HEK293 (cell line): ENCODE results near the gene SLC12A2.

ENCODE experiments used
- CTCF ChIA-PET: fragments of 350-600 bp; formaldehyde crosslinking; extraction: SDS; loops from one replicate; lab custom pipeline; 2021; ENCODE audit warnings: antibody characterized with exemption; lab: Yijun Ruan, JAX
- POLR2A ChIA-PET: fragments of 300-600 bp; formaldehyde crosslinking; extraction: SDS; loops from one replicate; lab custom pipeline; 2020; ENCODE audit warnings: antibody characterized with exemption, inconsistent platforms; lab: Yijun Ruan, JAX
- H3K27ac ChIP-seq: fragments of 200-500 bp; sonication (Bioruptor generic); 2 replicates; pipeline ENCODE4 v1.5.1; 2014; ENCODE audit warnings: low read depth, low read length, control low read depth, inconsistent platforms; ENCODE audit errors: extremely low read depth
- H3K36me3 ChIP-seq, 2 experiments: fragments of 200-500 bp in 1 of 2; sonication (Bioruptor generic) in 1 of 2; 1 replicate in 1 of 2; 2 replicates in 1 of 2; pipeline ENCODE4 v1.5.1; 2014 to 2017; ENCODE audit warnings: inconsistent platforms in 2 of 2, low read length in 2 of 2; ENCODE audit not compliant: control insufficient read depth in 2 of 2, insufficient read depth in 1 of 2
- H3K4me1 ChIP-seq: fragments of 200-500 bp; sonication (Bioruptor generic); 2 replicates; pipeline ENCODE4 v1.5.1; 2014; ENCODE audit warnings: mild to moderate bottlenecking, low read length, inconsistent platforms; ENCODE audit not compliant: control insufficient read depth, insufficient read depth
- H3K4me3 ChIP-seq: 2 replicates; pipeline ENCODE4 v1.5.1; 2011; ENCODE audit warnings: low read depth, mild to moderate bottlenecking, control low read depth, low read length, moderate library complexity
- H3K9me3 ChIP-seq: fragments of 200-500 bp; sonication (Bioruptor generic); 2 replicates; pipeline ENCODE4 v1.5.1; 2014; ENCODE audit warnings: low read depth, low read length, inconsistent platforms; ENCODE audit not compliant: control insufficient read depth, insufficient read depth
- AEBP2 ChIP-seq: fragments of 450-650 bp; formaldehyde crosslinking; IDR thresholded peaks from 2 replicates; pipeline ENCODE4 v1.5.1; 2016; ENCODE audit warnings: missing biosample characterization, missing genetic modification characterization, borderline replicate concordance
- GLI4 ChIP-seq: fragments of 450-650 bp; formaldehyde crosslinking; IDR thresholded peaks from 2 replicates; pipeline ENCODE4 v1.5.1; 2016; ENCODE audit warnings: missing biosample characterization, missing genetic modification characterization
- IKZF3 ChIP-seq: fragments of 450-650 bp; IDR thresholded peaks from 2 replicates; pipeline ENCODE4 v1.5.0; 2018; ENCODE audit warnings: missing biosample characterization, mild to moderate bottlenecking, missing genetic modification characterization, moderate library complexity
- KLF9 ChIP-seq: fragments of 450-650 bp; formaldehyde crosslinking; IDR thresholded peaks from 2 replicates; pipeline ENCODE4 v1.5.1; 2016; ENCODE audit warnings: missing biosample characterization, missing genetic modification characterization, low read depth
- PRDM6 ChIP-seq: fragments of 450-650 bp; formaldehyde crosslinking; IDR thresholded peaks from 2 replicates; pipeline ENCODE4 v1.5.1; 2017; ENCODE audit warnings: missing biosample characterization, missing genetic modification characterization
- SCRT2 ChIP-seq: fragments of 450-650 bp; formaldehyde crosslinking; IDR thresholded peaks from 2 replicates; pipeline ENCODE4 v1.5.1; 2016; ENCODE audit warnings: missing biosample characterization, missing genetic modification characterization
- ZFP3 ChIP-seq: fragments of 450-650 bp; formaldehyde crosslinking; IDR thresholded peaks from 2 replicates; pipeline ENCODE4 v1.5.1; 2016; ENCODE audit warnings: low read depth, missing biosample characterization, missing genetic modification characterization
- ZNF155 ChIP-seq: fragments of 450-650 bp; formaldehyde crosslinking; IDR thresholded peaks from 2 replicates; pipeline ENCODE4 v1.5.1; 2016; ENCODE audit warnings: missing biosample characterization, missing genetic modification characterization
- ZNF24 ChIP-seq: fragments of 450-650 bp; formaldehyde crosslinking; IDR thresholded peaks from 2 replicates; pipeline ENCODE4 v1.5.1; 2016; ENCODE audit warnings: missing biosample characterization, missing genetic modification characterization
- ZNF274 ChIP-seq, 2 experiments: fragments of 200-500 bp in 1 of 2; fragments of 450-650 bp in 1 of 2; sonication (Bioruptor generic) in 1 of 2; formaldehyde crosslinking in 1 of 2; IDR thresholded peaks; 2 replicates each; pipeline versions ENCODE4 v1.5.1 to v1.6.1; 2014 to 2016; ENCODE audit warnings: borderline replicate concordance in 1 of 2, inconsistent platforms in 1 of 2, low read length in 1 of 2, missing biosample characterization in 1 of 2, missing genetic modification characterization in 1 of 2
- ZNF302 ChIP-seq: fragments of 450-650 bp; formaldehyde crosslinking; IDR thresholded peaks from 2 replicates; pipeline ENCODE4 v1.5.1; 2016; ENCODE audit warnings: missing biosample characterization, missing genetic modification characterization, low read depth
- ZNF311 ChIP-seq: fragments of 450-650 bp; formaldehyde crosslinking; IDR thresholded peaks from 2 replicates; pipeline ENCODE4 v1.5.1; 2017; ENCODE audit warnings: missing biosample characterization, missing genetic modification characterization, borderline replicate concordance
- ZNF324 ChIP-seq: fragments of 450-650 bp; formaldehyde crosslinking; IDR thresholded peaks from 2 replicates; pipeline ENCODE4 v1.5.1; 2016; ENCODE audit warnings: missing biosample characterization, missing genetic modification characterization
- ZNF335 ChIP-seq: fragments of 450-650 bp; formaldehyde crosslinking; conservative IDR thresholded peaks from 2 replicates; pipeline ENCODE4 v1.5.1; 2016; ENCODE audit warnings: missing biosample characterization, missing genetic modification characterization
- ZNF354C ChIP-seq: fragments of 450-650 bp; formaldehyde crosslinking; IDR thresholded peaks from 2 replicates; pipeline ENCODE4 v1.5.1; 2016; ENCODE audit warnings: missing biosample characterization, missing genetic modification characterization, low read depth, borderline replicate concordance
- ZNF37A ChIP-seq: fragments of 450-650 bp; IDR thresholded peaks from 2 replicates; pipeline ENCODE4 v1.5.1; 2018; ENCODE audit warnings: missing biosample characterization, missing genetic modification characterization
- ZNF544 ChIP-seq: fragments of 450-650 bp; formaldehyde crosslinking; IDR thresholded peaks from 2 replicates; pipeline ENCODE4 v1.5.0; 2017; ENCODE audit warnings: missing biosample characterization, missing genetic modification characterization
- ZNF555 ChIP-seq: fragments of 450-650 bp; formaldehyde crosslinking; conservative IDR thresholded peaks from 2 replicates; pipeline ENCODE4 v1.5.1; 2017; ENCODE audit warnings: missing biosample characterization, mild to moderate bottlenecking, missing genetic modification characterization, inconsistent platforms
- ZNF596 ChIP-seq: fragments of 450-650 bp; IDR thresholded peaks from 2 replicates; pipeline ENCODE4 v1.5.0; 2018; ENCODE audit warnings: missing biosample characterization, mild to moderate bottlenecking, missing genetic modification characterization, moderate library complexity
- ZNF621 ChIP-seq: fragments of 450-650 bp; formaldehyde crosslinking; IDR thresholded peaks from 2 replicates; pipeline ENCODE4 v1.5.1; 2017; ENCODE audit warnings: missing biosample characterization, missing genetic modification characterization
- ZNF677 ChIP-seq: fragments of 450-650 bp; IDR thresholded peaks from 2 replicates; pipeline ENCODE4 v1.5.0; 2018; ENCODE audit warnings: missing biosample characterization, mild to moderate bottlenecking, missing genetic modification characterization, moderate library complexity
- ZNF692 ChIP-seq: fragments of 450-650 bp; formaldehyde crosslinking; IDR thresholded peaks from 2 replicates; pipeline ENCODE4 v1.5.1; 2016; ENCODE audit warnings: missing biosample characterization, missing genetic modification characterization
- ZNF704 ChIP-seq: fragments of 450-650 bp; formaldehyde crosslinking; IDR thresholded peaks from 2 replicates; pipeline ENCODE4 v1.5.1; 2016; ENCODE audit warnings: missing biosample characterization, missing genetic modification characterization
- ZNF707 ChIP-seq: fragments of 450-650 bp; formaldehyde crosslinking; IDR thresholded peaks from 2 replicates; pipeline ENCODE4 v1.5.1; 2016; ENCODE audit warnings: missing biosample characterization, missing genetic modification characterization
- ZNF785 ChIP-seq: fragments of 450-650 bp; formaldehyde crosslinking; IDR thresholded peaks from 2 replicates; pipeline ENCODE4 v1.5.1; 2016; ENCODE audit warnings: missing biosample characterization, missing genetic modification characterization
- ZNF843 ChIP-seq: fragments of 450-650 bp; formaldehyde crosslinking; IDR thresholded peaks from 2 replicates; pipeline ENCODE4 v1.5.1; 2016; ENCODE audit warnings: missing biosample characterization, missing genetic modification characterization

The SLC12A2 gene

GRCh38 chr5:128236334-128236733 is 152.8 kb downstream of the SLC12A2 start:
- POLR2A ChIA-PET: no interaction called here
- no peak overlapping the region for H3K4me3 ChIP-seq
- H3K9me3 ChIP-seq: no peaks in the 10 kb centered on the region
- H3K4me1 ChIP-seq: peaks cover 13% of the 10 kb centered on the region
- TF ChIP-seq ZNF704 (tag by site-specific recombination) (no peak), ZNF544 (tag by site-specific recombination) (no peak), ZNF324 (no peak), ZNF707 (tag by site-specific recombination) (no peak), ZNF843 (no peak), ZNF692 (tag by site-specific recombination) (no peak), KLF9 (tag by site-specific recombination) (no peak)
- CTCF ChIA-PET: interaction anchor here (0.6 kb wide), 1 partner anchor 546 kb away, joined by 3 read pairs; no protein-coding TSS in a partner anchor
- no peak overlapping the region for H3K27ac ChIP-seq
- no peaks in the 10 kb centered on the region for H3K36me3 ChIP-seq

GRCh38 chr5:128237000-128237399 is 153.4 kb downstream of the SLC12A2 start:
- ChIA-PET POLR2A (no interaction called here), CTCF (interaction anchor here (0.6 to 1.0 kb wide), 3 partner anchors 261 to 546 kb away, joined by 3 to 4 read pairs (median 3); no protein-coding TSS in a partner anchor)
- no peak for TF ChIP-seq ZNF155
- TF ChIP-seq ZNF24 (tag by site-specific recombination): no peak
- TF ChIP-seq ZNF785 (tag by site-specific recombination): no peak
- no peak for TF ChIP-seq IKZF3
- no peak for TF ChIP-seq GLI4
- TF ChIP-seq ZNF37A (tag by site-specific recombination): no peak
- no peak for TF ChIP-seq ZNF274 (IDR thresholded peaks at IDR 0.05; ENCODE audit: low read length)
- no peak for TF ChIP-seq ZNF274 (tag by site-specific recombination; IDR thresholded peaks at IDR 0.05; ENCODE audit: borderline replicate concordance)
- no peak for TF ChIP-seq ZNF677 (tag by site-specific recombination)
- TF ChIP-seq ZNF324: no peak
- TF ChIP-seq ZNF621 (tag by site-specific recombination): no peak
- TF ChIP-seq ZNF354C (tag by site-specific recombination): no peak
- TF ChIP-seq SCRT2: no peak
- TF ChIP-seq ZNF555 (tag by site-specific recombination): no peak
- no peaks in the 10 kb centered on the region for H3K36me3 ChIP-seq
- no peaks in the 10 kb centered on the region for H3K9me3 ChIP-seq
- peak overlapping the region; percentile 34; the same call in 1 of the 2 replicates for H3K27ac ChIP-seq
- H3K4me1 ChIP-seq: peaks cover 13% of the 10 kb centered on the region
- no peak overlapping the region for H3K4me3 ChIP-seq

GRCh38 chr5:128237546-128237945 is 154.0 kb downstream of the SLC12A2 start:
- H3K4me1 ChIP-seq: peaks cover 13% of the 10 kb centered on the region
- no peak overlapping the region for H3K4me3 ChIP-seq
- peak overlapping the region; percentile 51; the same call in 1 of the 2 replicates for H3K27ac ChIP-seq
- POLR2A ChIA-PET: no interaction called here
- CTCF ChIA-PET: interaction anchor here (0.7 to 1.0 kb wide), 2 partner anchors 260 to 442 kb away, joined by 3 to 4 read pairs; no protein-coding TSS in a partner anchor
- no peaks in the 10 kb centered on the region for H3K9me3 ChIP-seq
- H3K36me3 ChIP-seq: no peaks in the 10 kb centered on the region
- no peak for TF ChIP-seq ZNF302 (tag by site-specific recombination)
- TF ChIP-seq PRDM6 (tag by site-specific recombination): peak; percentile 85
- TF ChIP-seq ZFP3 (tag by site-specific recombination): peak; percentile 37; the same call in 1 of the 2 replicates
- TF ChIP-seq AEBP2 (tag by site-specific recombination): no peak
- peak; percentile 30; the same call in 1 of the 2 replicates for TF ChIP-seq ZNF596 (tag by site-specific recombination)
- peak; percentile 86 for TF ChIP-seq SCRT2
- TF ChIP-seq ZNF335 (tag by site-specific recombination): peak; percentile 24; the same call in 1 of the 2 replicates
- TF ChIP-seq ZNF311 (tag by site-specific recombination): no peak
